ENCODE measurements around the gene GRAMD2A.

GRAMD2A gene

GRCh38 chr15:72197460-72198355 lies at the start of gene GRAMD2A:
Gene GRAMD2A (minus strand): TSS chr15:72197787.
- peak; percentile 32 for DNase-seq

DNA sequence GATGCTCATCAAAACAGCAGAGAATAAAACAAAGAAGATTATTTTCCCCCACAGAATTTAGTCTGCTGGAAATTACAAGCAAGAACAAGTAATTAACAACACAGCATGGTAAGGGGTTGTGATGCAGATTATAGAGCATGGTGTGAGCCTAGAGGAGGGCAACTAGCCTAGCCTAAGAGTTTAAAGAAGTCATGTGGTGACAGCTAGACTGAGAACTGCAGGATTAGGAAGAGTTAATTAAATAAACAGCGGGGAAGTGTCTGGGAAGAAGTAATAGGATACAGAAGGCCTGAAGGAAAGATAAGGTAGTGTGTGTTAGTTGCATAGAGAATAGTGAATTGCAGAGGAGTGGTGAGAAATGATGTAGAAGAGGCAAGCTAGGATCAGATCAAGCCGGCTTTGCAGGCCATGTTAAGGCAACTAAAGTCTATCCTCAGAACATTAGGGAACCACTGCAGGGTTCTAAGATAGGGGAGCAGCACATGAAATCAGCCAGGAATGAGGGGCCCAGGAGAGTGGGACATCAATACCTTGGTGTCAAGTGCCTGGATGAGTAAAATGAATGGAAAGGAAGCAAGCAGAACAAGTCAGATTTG lies 45.3 kb upstream of the GRAMD2A start:
- no peak for DNase-seq

- DNase-seq = no peak
These were observed 42.1 kb upstream of the GRAMD2A start for GRCh38 chr15:72239652-72240051.

DNA sequence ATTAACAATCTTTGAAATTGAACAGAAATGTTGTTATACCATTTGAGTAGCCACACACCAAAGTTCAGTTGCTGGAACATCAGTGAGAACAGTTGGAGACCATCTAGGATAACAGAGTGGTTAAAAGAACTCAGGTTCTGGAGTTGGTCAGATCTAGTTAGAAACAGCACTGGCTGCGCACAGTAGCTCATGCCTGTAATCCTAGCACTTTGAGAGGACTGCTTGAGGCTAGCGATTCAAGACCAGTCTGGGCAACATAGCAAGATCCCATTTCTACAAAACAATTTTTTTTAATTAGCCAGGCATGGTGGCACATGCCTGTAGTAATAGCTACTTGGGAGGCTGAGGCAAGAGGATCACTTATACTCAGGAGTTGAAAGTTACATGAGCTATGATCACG lies 41.0 kb upstream of the GRAMD2A start:
- DNase-seq = no peak

GRCh38 chr15:72237853-72238224 lies 40.3 kb upstream of the GRAMD2A start:
- DNase-seq = no peak

DNA sequence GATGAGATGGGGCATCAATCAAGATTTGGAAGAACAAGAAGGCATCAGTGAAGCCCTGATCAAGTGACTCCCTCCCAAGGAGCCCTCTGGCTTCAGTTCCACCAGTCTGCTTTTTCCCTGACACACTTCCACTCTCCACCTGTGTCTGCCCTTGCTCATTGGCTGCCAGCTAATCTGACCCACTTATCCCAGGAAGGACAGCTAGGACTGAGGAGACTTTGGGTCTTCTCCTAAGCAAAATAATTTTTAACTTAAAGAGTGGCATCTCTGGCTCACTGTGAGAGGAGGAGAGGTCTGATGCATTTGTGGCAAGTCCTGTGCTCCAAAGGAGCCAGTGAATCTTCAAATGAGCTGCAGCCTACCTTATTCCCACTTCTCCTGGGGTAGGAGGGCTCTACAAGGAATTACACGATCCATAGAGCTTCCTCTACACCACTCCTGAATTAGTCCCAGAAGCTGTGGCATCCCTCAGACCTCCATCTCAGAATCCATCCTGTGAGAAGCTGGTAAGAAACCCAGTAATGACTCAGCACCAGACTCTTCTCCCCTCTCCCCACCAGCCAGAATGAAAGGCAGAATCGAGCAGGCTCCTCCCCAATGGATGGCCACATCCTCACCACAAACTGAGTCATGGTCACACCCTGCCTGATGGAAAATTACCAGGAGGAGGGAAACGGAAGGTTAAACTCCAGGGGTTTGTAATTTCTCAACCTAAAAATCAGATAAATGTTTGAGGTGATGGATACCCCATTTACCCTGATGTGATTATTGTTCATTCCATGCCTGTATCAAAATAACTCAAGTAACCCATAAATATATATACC lies 39.7 kb upstream of the GRAMD2A start:
- peak; percentile 82 for DNase-seq

DNA sequence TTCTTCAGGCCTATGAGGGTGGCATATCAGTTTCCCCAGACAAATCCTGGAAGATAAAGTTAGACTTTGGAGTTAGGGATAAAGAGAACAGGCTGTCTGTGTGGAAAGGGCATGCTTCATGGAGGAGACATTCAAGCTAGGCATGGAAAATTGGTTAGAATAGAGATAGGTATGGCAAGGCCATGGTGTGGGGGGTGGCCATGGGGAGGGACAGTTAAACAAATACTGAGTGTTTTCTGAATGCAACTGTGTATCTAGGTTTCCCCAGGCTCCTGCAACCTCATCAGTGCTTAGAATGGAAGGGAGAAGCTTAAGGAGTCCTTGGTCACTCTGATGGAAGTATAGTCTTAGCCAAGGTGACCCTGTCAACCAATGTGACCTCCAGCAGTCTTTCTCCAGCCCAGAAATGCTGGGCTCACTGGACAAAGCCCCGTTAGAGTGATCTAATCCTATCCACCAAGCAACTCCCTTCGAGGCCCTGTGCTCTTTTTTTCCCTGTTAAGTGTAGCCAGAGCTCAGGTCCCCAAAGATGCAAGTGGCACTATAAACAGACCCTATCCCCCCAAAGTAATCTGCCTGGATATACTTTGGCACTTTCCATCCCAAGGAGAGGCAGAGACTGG lies 38.9 kb upstream of the GRAMD2A start:
- no peak for DNase-seq

DNA sequence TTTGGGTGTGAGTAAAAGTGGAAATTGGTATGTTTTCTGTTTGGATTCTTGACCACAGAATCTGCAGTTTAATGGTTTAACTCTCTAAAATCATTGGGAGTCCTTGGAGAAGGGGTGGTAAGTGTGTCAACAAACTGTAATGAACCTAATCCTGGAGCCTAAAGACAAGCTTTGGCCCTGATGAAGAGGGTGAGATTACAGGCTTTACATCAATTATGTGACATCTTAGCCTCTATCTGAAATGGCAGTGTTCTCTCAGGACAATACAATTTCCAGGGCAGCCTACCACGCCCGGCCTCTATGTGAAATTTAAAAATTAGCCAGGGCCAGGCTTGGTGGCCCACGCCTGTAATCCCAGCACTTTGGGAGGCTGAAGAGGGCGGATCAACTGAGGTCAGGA lies 37.7 kb upstream of the GRAMD2A start:
- no peak for DNase-seq

GRCh38 chr15:72233769-72234168 lies 36.2 kb upstream of the GRAMD2A start:
- no peak for DNase-seq

DNA sequence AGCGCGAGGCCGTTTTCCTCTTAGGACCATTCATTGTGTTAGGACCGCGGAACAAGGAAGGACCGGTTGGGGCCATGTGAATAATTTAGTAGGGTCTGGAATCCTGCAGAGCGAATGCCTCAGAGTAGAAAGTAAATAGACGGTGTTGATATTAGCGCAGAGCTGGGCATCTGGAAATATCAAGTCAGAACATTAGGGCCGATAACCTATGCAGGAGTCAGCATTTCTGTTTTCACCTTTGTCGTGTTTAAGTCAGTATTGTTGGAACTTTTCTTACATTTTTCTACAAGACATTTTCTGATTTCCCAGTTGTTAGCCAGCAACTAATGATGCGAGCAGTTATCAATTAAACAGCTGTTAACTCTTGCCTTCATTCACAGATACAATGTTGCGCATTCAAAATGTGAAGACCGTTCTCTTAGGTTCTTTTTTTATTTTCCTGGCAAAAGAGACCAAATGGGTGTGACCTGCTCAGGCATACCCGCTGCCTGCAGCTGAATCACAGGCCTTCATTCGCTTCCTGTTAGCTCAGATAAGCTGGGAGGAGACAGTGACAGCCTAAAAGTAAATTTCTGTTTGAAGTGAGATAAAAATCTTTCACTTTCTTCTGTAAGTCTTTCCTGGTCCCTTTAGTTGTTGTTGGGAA lies 34.4 kb upstream of the GRAMD2A start:
- DNase-seq = peak; percentile 58

DNA sequence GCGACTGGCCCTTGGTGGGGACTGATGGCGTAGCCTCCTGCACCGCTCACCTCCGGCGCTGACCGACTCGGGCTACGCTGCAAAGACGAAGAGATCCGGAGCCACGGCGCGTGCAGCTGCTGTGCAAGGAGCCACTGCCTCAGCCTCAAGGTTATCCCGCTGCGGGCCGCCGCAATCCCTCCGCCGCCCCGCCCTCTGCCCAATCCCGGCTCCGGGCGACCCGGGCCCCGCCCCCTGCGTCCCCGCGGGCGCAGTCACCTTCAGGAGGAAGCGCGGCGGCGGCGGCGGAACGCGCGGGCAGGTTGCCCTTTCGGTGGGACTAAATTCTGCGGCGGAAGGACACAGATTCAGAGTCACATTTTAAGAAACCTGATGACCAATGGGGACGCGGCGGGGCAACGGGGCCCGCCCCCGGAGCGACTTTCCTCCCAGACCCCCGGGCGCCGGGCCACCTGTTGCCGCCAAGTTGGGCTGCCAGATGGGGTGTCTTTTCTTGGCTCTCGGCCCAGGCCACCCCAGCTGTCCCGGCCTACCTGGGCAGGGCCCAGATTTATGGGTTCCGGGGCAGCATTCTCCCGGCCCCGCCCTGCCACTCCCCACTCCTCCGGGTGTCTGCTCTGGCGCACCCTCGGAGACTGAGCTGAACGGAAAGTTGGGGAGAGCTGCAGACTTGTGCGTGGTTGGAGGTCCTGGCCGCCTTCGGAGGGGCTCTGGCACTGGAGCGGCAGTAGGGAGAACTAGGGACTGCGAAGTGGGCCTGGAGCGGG lies 33.7 kb upstream of the GRAMD2A start, which contains the start of gene PKM:
TSS of gene PKM (minus strand) at position 125 of the 767 bp plus-strand sequence. CDS start 12,093 bp downstream, outside the sequence.
- DNase-seq = peak; percentile 97

DNA sequence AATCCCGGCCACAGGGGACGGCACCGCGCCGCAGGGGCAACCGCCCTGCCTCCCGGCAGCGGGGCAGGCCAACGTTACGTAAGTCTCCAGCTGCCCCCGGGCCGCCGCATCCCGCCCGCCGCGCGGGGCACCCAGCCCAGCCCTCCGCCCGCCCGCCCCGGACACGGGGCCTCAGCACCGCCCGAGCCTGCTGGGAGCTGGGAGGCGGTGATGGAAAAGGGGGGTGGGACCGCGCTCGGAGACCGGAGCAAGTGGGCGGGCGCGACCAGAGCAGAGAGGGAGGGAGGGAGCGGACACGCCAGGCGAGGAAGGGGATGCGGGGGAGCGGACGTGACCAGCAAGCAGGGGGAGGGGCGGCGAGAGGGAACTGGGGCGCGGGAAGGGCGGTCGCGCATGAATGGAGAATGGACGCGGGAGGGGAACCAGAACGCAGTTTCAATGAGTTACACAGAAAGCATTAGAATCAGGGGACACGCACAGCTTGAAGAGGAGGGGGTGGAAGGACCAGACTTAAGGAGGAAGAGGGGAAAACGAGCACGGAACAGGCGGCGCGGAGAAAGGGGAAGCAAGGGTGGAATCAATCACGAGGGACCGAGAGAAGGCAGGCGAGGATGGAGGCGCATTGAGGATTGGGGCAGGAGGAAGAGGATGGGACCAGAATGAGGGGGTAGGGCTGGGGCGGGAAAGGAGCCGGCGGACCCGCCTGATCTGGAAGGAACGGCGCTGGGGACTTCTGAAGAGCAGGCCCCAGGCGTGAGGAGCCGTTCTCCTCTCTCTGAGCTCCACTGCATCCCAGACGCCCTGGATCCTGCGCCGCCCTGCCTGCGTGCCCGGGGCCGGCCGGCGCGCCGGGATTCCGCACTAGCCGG lies 32.8 kb upstream of the GRAMD2A start:
- DNase-seq = peak; percentile 88

- DNase-seq = peak; percentile 16
These were observed 32.3 kb upstream of the GRAMD2A start for GRCh38 chr15:72229947-72230196.

- peak; percentile 49 for DNase-seq
These were observed 31.7 kb upstream of the GRAMD2A start for GRCh38 chr15:72229076-72229946.

- DNase-seq = peak; percentile 30
These were observed 30.1 kb upstream of the GRAMD2A start for GRCh38 chr15:72227720-72228119.

- peak; percentile 61 for DNase-seq
These were observed 29.6 kb upstream of the GRAMD2A start for GRCh38 chr15:72227192-72227586.

- no peak for DNase-seq
These were observed 25.7 kb upstream of the GRAMD2A start for GRCh38 chr15:72223278-72223677.

DNA sequence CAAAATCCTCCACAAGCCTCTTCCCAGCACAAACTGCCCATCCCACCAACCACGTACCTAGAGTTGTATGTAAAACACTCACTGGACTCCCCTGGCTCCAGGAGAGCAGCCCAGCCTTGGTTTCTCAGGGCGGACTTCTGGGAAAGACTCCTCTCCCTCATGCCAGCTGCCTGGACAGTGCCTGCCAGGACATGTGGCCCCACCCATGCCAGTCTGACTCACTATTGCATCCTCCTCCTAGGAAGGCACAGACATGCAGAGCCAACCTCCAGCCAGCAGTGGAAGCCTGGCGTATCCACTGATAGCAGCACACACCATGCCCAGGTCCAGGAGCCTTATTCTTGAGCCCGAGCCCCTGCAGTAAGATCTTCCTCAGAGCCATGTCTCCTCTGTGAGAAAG lies 24.8 kb upstream of the GRAMD2A start:
- no peak for DNase-seq

GRCh38 chr15:72220687-72221086 lies 23.1 kb upstream of the GRAMD2A start:
- DNase-seq = no peak

DNA sequence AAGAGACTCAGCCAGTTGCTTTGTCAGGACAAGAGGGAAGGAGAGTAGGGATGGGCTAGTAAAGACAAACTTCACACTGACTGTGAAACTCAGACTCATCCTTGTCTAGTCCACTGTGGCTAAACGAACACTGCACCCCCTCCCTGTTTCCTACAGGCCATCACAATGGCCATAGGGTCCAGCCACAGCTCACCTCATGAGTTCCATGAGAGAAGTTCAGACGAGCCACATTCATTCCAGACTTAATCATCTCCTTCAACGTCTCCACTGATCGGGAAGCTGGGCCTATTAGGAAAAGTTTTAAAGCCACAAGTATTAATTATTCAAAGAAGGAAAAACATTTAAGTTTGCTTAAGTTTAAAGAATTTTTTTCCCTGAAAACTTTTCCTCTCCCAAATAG lies 19.6 kb upstream of the GRAMD2A start:
- no peak for DNase-seq
